ENCODE results near the gene VIPR2.

VIPR2 gene

DNA sequence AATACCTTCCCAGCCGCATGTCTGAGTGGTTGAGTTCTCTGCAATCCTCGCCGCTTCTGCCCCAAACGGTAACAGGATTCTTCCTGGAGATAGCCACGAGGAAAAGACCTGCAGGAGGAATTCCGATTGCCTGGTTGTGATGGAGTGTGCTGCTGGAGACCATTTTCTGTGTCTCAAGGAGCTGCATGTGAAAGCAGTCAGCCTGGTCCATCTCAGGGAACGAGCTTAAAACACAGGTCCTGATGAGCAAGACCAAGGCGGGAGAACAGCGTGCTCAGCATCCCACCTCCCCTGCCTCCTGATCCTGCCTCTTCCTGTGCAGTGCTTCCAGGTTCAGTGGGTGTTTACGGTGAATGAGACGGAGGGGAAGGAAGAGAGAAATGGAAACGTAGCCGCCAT, 26.5 kb downstream of the VIPR2 start:
- DNase-seq: no peak

DNA sequence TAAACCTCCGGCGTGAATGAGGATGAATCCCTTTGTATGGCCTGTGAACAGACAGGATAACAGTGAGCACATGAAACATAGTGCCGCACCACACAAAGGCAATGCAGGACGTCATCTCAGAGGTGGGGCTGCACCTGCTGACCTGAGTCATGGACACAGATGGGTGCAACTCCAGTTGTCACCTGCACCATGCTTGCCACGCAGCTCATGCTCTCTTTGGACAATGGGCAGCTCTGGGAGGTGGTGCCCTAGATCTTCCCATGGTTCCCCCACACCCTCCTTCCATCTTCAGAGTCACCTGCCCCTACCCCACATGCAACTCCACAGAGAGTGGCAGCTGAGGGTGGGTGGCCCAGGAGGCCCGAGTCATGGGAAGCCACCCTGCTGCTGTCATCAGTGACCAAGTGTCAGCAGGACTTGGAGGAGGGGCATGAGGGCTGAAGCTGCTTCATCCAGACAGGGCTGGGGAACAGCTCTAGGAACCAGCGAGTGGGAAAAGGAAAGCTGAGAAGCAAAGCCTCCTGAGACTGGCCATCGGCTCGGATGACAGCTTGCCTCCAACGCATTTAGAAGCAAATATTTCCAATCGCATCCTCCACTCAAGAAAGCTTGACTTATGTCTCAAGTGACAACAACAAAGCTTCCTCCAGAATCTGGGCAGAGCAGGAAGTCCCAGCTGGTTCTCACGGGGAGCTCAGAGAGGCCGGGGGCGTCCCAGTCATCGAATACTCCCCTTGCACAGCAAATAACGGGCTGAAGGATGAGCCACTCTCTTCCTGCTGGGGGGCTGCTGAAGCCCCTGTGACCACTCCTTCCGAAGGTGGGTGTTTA, 27.1 kb downstream of the VIPR2 start:
- no peak for DNase-seq

DNA sequence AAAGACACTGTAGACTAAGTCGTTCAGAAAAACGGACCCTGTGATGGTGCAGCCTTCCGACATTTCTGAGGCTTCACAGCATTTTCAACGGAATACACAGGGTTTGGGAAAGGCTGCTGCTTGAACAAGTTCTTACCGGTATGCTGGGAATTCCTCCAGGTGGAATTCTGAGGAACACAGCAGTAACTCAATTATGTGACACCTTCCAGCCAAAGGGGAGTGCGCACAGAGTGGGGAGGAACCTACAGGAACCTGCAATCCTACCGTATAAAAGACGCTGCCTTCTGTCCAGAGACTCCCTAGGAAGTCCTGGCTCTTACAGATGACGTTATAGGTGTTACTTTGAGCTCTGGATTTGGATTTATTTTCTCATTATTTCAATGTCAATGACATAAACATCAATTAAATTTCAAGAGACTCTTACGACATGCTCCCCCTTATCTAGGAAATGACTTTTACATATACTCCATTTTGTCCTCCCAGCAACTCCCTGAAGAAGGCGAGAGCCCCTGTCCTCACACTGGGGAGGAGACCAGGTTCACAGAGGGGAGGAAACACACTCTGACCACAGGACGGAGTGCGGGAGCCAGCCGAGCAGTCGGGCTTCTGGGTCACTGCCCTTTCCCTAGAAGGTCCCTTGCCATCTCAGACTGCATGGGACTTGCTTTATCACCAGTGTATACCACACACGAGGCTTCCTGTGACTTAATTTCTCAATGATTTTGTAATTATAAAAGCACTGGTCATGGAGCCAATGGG, 27.9 kb downstream of the VIPR2 start:
- no peak for DNase-seq

DNA sequence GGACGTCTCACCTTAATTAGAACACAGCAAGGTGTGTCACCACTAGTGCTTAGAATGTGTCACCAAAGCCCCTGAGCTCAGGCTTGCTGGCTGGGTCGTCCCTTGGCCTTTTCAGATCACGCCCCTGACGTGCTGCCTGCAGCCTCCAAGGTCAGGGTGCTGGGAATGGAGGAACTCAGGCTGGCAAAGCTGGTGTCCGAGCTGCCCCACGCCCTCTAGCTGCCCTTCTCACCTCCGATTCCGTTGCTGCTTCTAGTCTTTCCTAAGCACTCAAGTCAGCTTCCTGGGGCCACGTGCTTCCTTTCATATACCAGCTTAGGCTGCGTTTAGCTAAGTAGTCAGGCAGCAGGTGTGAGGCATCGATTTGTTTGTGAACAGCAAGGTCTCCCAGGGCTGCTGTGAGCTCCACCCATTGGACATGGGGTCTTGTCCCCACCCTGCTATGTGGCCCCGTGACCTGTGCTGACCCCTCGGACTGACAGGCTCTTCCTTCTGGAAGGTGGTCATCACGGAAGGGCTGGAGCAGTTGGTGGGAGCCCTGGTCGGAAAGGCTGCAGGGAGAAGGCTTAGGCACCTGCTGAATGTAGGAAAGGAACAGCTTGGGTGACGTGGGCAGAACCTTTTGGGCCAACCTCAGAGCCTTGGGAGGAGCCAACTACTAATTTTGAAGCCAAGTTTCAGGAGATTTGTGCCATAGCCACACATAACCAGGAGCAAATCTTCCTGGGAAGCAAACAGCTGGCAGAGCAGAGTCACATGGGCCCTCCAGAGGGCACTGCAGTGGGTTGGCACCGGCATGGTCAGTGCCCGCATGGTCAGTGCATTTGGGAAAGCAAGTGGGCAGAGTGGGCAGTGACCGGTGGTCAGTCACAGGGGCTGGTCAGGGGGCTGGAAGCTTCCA, 28.8 kb downstream of the VIPR2 start:
- no peak for DNase-seq

DNA sequence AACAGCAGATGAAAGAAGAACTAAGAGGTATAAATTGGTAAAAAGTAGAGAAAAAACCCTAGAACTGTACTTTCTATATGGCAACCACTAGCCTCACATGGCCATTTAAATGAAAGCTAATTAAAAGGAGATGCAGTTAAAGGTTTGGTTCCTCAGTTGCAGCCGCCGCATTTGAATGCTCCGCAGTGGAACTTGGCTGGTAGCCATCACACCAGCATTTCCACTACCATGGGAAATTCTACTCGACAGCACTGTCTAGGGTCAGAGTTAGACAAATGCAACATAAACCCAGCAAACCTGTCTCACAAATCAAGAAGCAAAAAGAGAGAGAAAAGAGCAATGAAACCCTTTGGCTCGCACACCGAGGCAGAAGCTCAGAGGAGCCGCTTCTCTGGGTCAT, 29.7 kb downstream of the VIPR2 start:
- DNase-seq: no peak

DNA sequence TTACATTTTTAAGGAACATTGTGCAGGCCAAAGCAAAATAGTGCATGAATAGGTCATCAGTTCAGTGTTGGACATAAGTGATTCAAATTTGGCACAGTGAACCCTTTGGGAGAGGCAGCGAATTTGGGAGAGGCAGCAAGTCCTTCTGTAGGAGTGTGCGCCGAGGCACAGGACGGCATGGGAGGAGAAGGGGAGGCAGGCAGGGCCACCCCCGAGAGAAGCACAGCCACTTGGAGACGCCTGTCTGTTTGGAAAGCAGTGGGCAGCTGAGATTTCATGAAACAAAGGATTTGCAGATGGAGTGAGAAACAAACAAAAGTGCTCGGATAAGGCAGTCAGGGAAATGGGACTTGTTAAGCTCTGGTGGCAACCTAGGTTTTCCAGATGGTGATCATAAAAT, 30.6 kb downstream of the VIPR2 start:
- DNase-seq: no peak

DNA sequence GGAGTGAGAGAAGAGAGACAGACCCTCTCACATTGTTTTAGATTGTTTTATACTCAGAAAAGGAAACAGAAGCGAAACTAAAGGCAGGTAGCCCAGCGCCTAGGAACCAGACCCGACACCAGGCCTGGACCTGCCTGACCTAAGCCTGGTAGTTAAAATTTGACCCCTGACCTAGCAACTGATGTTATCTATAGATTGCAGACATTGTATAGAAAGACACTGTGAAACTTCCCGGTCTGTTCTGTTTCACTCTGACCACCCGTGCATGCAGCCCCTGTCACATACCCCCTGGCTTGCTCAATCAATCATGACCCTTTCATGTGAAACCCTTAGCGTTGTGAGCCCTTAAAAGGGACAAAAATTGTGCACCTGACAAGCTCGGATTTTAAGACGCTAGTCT, 31.6 kb downstream of the VIPR2 start:
- DNase-seq: no peak

DNA sequence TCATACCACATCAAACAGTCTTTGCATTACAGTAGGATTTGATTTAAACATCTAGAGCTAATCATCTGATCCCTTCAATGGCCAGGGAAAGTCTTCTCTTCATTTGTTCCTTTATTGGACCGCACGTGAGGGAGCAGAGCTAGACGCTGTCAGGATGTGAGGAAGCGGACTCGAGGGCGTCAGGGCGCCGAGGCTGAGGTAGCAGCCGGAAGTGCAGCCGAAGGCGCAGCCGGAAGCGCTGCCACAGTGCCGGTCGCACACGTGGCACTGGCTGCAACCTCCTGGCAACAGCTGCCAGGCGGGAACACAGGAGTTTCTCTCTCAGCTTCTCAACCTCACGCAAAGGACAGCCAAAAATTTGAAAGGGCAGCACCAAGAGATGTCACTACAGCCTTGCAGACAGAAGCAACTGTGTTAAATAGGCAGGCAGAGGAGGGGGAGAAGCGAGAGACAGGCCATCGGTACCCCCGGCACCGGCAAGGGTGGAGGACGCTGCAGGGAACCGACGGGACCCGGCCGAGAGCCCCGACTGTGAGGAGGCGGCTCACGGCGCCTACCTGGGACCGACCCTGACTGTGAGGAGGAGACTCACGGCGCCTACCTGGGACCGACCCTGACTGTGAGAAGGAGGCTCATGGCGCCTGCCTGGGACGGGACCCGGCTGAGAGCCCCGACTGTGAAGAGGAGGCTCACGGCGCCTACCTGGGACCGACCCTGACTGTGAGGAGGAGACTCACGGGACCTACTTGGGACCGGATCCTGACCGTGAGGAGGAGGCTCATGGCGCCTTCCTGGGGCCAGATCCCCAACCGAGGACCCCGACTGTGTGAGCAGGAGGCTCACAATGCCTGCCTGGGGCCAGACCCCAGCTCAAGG, 32.3 kb downstream of the VIPR2 start:
- DNase-seq: no peak

DNA sequence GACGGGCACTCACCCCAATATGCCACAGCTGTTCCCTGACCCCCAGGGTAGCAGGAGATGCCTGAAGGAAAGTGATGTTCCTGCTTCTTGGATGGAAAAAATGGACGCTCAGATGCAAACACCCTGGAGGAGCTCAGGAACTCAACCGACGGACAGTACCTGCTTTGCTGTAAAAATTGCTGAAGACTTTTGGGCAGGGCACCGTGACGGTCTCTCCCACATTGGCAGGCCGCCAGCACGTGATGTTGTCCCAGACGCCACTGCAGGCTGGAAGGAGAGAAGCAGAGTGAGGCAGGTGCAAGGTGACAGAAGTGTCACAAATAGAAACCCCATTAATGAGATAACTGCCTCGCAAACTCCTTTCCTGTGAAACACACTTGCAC, 35.0 kb downstream of the VIPR2 start:
- no peak for DNase-seq

DNA sequence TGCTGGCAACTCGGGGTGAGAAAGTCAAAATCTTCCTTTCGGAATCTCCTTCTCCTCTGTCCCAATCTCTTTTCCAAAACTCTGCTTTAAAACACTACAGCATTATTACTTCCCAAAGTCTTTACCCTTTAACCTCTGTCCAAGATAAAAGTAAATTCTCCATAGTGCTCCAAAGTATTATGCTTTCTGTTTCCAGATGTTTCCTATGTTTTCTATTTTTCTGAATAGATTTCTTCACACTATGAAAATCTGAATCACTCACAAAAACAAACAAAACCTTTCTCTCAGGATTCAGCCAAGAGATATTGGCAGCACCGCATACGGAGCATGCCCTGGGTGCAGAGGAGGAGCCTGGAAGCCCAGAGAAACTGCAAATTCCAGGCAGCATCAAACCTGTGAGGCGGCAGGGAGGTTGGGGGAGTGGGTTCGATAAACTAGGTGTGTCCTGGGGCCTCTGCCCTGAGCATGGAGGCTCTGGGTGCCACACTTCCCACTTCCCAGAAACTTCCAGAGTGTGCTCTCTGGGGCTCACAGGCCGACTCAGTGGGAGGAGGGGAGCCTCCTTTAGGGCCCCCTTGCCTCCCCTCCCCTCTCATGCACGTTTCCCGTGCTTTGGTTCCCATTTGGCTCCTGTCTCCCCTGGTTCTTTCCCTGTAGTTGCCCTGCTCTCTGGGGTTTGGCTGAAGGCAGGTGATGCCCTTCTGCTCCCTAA, 35.6 kb downstream of the VIPR2 start:
- no peak for DNase-seq

DNA sequence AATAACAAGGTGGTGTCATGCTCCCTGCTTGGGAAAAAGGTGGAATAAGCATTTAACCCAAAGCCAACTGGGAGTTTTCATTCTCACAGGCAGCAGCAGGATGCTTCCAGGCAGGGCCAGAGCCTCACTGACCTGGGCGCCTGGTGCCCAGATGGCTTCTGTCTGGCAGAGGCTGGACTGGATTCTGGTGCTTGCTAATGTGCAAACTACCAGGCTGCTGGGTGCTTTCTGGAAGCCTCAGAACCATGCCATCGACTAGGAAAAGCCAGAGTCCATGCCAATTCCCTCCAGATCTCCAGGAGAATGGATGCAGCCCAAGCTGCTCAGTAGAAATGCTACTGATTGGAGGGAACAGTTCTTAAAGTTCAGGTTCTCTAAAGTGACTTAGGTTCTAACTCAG, 36.2 kb downstream of the VIPR2 start:
- DNase-seq: no peak

DNA sequence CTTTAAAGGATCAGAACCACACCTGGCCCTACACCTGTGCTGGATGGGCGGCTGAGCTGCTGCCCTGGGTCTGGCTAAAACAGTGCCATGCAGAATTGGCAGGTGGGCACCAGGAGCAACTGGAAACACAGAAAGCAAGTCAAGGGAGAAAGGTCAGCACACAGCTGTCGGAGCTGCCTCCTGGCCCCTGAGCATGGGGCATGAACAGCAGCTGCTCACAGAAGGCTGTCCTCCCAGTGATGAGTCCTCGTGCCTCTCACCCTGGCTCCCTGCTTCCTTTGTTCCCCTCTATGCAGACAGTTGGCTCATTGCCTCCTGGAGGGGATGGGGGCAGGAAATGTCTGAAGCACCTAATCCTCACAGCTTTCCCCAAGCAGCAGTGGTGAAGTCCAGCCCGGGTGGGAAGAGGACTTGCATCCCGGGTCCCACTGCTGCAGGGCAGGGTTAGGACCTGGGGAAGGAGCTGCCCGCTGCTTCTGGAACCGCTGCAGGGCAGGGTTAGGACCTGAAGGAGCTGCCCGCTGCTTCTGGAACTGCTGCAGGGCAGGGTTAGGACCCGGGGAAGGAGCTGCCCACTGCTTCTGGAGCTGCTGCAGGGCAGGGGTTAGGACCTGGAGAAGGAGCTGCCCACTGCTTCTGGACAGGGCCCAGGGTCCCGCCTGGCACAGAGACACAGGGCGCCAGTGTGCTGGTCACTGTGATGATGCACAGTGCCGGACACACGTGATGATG, 37.3 kb downstream of the VIPR2 start:
- no peak for DNase-seq

DNA sequence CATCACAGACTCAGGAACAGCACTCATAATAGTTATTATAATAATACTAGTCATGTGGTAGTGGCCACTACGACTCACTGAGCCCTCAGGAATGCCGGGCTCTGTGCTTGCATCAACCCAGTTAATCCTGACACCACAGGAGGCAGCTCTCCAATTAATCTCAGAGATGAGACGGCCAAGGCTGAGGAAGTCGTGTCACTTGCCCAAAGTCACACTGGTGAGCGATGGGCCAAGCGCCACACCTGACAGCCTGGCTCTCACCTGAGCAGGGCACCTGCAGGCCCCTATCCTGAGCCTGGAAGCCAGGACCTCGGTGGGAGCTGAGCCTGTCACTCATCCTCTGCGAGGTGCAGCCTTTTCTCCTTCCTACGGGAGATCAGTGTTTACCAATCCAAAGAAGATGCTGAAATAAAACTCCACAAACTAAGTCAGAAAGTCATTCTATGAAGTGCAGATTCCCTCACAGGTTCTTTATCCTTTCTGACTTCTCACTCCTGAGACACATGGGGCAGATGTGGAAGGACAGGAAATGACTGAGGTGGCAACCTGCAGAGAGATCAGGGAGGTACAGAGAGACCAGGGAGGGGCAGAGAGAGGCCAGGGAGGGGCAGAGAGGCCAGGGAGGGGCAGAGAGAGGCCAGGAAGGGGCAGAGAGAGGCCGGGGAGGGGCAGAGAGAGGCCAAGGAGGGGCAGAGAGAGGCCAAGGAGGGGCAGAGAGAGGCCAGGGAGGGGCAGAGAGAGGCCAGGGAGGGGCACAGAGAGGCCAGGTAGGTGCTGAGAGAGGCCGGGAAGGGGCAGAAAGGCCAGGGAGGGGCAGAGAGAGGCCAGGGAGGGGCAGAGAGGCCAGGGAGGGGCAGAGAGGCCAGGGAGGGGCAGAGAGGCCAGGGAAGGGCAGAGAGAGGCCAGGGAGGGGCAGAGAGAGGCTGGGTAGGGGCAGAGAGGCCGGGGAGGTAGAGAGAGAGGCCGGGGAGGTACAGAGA, 38.5 kb downstream of the VIPR2 start:
- no peak for DNase-seq

DNA sequence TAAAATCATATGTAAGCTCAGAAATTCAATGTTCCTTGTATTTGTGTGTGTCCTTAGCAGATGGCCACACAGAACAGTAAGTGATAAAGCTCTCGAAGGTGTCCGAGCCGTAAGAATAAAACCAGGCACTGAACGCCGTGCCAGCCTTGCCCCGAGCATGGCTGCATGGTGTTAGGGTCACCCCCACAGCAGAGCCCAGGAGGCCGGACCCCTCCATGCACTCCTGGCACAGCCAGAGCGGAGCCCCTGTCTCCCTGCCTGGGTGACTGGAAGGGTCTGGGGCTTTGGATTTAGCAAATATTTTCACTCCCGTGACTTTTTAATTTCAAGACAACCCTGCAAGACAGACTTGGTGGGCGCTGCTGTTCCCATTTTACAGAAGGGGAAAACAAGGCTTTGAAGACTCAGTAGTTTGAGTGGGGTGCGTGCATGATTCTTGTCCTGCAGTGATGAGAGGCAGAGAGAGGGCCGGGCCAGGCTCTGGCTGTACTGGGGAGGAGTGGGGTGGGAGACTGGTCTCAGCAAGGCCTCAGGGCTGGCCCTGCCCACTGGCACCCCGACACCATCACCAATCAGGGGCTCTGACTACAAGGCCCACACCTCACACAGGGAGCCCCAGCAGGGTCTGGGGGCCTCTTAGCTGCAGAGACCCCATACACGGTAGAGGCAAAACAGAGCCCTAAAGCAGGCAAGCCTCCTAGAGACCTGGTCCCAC, 39.4 kb downstream of the VIPR2 start:
- no peak for DNase-seq

DNA sequence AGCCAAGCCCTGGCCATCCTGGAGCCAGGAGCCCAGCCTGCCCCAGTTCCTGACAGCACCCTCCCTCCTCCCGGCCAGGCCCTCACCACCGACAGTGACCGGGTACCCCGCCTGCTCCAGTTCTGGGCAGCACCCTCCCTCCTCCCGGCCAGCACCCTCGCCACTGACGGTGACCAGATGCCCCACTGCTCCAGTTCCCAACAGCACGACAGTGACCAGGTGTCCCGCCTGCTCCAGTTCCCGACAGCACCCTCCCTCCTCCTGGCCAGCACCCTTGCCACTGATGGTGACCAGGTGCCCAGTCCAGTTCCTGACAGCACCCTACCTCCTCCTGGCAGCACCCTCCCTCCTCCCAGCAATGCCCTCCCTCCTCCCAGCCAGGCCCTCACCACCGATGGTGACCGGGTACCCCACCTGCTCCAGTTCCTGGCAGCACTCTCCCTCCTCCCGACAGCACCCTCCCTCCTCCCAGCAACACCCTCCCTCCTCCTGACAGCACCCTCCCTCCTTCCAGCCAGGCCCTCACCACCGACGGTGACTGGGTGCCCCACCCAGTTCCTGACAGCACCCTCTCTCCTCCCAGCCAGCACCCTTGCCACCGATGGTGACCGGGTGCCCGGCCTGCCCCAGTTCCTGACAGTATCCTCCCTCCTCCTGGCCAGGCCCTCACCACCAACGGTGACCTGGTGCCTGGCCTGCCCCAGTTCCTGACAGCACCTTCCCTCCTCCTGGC, 40.3 kb downstream of the VIPR2 start:
- DNase-seq: no peak

DNA sequence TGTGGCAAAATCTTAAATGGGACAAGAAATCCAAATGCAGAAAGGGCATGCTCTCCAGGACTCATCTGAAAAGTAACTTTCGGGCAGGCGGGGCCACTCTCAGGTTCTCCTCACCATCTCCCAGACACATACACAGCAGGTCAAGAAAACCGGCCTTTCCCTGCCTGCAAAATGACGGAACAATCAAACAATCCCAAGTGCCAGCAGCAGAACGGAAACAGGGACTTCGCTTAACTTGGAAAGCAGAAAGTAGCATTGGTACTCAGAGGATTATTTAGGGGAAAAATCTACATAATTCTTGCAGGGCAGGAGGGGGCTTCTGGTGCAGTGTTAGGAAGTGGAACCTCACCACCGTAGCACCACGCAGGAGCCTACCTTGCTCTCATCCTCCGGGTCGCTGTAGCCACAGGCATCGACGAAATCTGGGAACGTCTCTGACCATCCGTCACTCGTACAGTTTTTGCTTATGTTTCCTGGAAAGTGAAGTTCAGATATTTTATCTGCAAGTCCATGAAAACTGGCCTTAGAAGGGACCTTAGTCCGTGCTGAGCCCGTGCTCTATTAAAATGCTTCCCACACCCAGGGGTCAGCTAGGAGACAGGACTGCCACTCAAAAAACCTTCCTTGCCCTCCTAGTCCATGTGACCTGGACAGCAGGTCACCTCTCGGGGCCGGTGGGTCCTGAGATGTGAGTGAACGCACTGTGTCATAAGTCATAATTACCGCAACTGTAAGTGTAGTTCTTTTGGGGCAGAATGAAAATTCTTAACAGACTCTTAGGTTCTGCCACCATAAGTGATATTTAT, 41.1 kb downstream of the VIPR2 start:
- DNase-seq: no peak

DNA sequence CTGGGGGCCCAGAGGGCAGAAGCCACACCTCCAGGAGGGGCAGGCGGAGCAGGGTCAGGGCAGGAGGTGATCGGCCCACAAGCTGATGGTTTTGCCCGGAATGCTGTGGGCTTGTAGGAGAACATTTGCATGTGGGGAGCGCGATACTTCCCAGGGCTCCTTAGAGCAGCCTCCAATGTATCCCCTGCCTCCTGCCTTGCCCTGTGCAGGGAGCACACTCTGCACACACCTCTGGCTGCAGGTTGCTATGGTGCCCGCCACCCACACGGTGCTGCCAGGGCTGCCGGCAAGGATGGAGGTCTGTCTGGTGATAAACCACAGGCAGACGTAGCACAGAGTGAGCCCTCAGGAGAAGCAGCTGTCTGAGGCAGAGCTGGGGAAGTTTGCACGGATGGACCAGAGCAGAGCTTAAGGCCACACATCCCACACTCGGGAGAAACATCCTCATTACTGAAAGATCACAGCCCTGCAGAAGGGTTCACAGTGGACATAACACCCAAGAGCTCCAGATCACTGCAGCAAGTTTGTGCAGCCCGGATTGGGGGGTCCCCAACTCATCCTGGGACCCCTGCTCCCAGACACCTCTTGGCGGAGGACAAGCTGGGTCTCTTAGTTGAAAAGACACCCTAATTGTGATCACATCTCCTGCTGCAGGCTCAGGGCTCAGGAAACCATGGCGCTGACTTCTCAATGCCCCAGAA, 41.8 kb downstream of the VIPR2 start:
- no peak for DNase-seq
